Measurements from ENCODE around the gene DRD1. TPM values are rescaled to one million over a fixed set of nuclear protein-coding genes. Genes with fewer than 3 reads are reported as not detected.

DRD1 gene
- total RNA-seq, 1 experiment from 2014 or later = 0.54 TPM

DNA sequence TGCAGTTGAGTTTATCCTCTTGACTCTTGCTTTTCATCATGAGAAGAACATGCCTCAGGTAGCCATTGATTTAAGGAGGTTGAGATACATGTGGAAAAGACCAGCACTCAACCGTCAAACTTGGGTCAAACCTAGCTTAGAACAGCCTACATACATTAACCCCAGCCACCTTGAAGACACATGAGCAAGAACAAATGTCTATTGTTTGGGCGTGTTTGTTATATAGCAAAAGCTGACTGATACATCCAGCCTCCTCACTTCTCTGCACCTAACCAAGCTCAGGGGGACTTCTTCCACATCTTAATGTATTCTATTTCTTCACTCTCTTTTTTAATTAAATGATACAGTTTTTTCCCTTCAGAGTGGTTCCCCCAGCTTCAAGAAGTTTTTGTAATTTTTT is 28.7 kb downstream of the DRD1 start:
- H3K27ac ChIP-seq (ENCODE audit: low read depth, low read length) = no peak overlapping the region
- H3K27me3 ChIP-seq (ENCODE audit: insufficient read depth, low read length) = no peaks in the 10 kb centered on the region
- H4K20me1 ChIP-seq (ENCODE audit: insufficient read depth) = no peaks in the 10 kb centered on the region
- no peak overlapping the region for H2AFZ ChIP-seq (ENCODE audit: low read depth, low read length, poor library complexity, severe bottlenecking)
- no peaks in the 10 kb centered on the region for H3K36me3 ChIP-seq (ENCODE audit: control insufficient read depth in 1 of 2, insufficient read depth in 2 of 2, low read length in 2 of 2)
- POLR2A ChIA-PET = no interaction called here
- CTCF ChIA-PET = no interaction called here
- no peak for ATAC-seq
- no peak overlapping the region for H3K4me2 ChIP-seq (ENCODE audit: low read length)
- RAD21 ChIA-PET (ENCODE audit: low non-redundant PET in 1 of 2, low total read pairs in 2 of 2, uncharacterized antibody in 2 of 2, unreplicated experiment in 2 of 2) = no interaction called here
- H3K9me2 ChIP-seq (ENCODE audit: insufficient read depth) = no peaks in the 10 kb centered on the region
- BruUV-seq (replicated peaks) = no TSS peak
- H3K79me2 ChIP-seq (ENCODE audit: insufficient read depth, low read length) = no peaks in the 10 kb centered on the region
- TF ChIP-seq EZH2phosphoT487 (IDR thresholded peaks at IDR 0.05; ENCODE audit: borderline replicate concordance) (no peak), EZH2 (IDR thresholded peaks at IDR 0.05) (no peak), CEBPB (IDR thresholded peaks at IDR 0.05; ENCODE audit: low read depth) (no peak), JUND (IDR thresholded peaks at IDR 0.05) (no peak), SIN3A (IDR thresholded peaks at IDR 0.05; ENCODE audit: low read depth) (no peak), EGR1 (IDR thresholded peaks at IDR 0.05; ENCODE audit: low read depth) (no peak), ZNF274 (IDR thresholded peaks at IDR 0.05; ENCODE audit: low read depth, low read length) (no peak), FOSL1 (IDR thresholded peaks at IDR 0.05; ENCODE audit: low read depth) (no peak), SP1 (IDR thresholded peaks at IDR 0.05; ENCODE audit: low read depth) (no peak), ZFX (IDR thresholded peaks at IDR 0.05) (no peak), POLR2AphosphoS5 (IDR thresholded peaks at IDR 0.05; ENCODE audit: low read depth, low read length) (no peak)
- no peak for DNase-seq (ENCODE audit: low read depth, low spot score)
- no peak overlapping the region for H3K9ac ChIP-seq (ENCODE audit: low read length)
- no peak overlapping the region for H3K4me3 ChIP-seq (replicated peaks in 1 of 2; ENCODE audit: low read depth in 1 of 2, low read length in 2 of 2)
- H3K4me1 ChIP-seq (ENCODE audit: control insufficient read depth in 1 of 2, insufficient read depth in 2 of 2, low read length in 2 of 2) = peaks cover 0 to 11% of the 10 kb centered on the region in 2 experiments; a peak in 1 of 4 replicates
- intact Hi-C loops (cut with micrococcal nuclease) = no loop called here
- peaks cover 0 to 4% of the 10 kb centered on the region in 2 experiments; a peak in 1 of 4 replicates for H3K9me3 ChIP-seq (ENCODE audit: control insufficient read depth in 1 of 2, insufficient read depth in 1 of 2, low read depth in 1 of 2, low read length in 2 of 2)

DNA sequence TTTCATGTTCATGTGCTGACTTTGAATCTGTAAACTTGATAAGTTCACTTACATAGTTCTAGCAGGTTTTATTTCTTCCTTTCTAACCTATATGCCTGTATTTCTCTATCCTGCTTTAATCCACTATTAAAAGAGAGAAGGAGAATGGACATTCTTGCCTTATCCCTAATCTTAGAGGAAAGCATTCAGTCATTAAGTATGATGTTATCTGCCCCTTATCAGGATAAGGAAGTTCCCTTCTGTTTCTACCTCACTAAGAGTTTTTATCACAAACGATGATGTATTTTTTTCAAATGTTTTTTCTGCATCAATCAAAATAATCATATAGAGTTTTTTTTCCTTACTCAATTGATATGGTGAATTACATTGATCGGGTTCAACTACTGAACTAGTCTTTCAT is 33.1 kb downstream of the DRD1 start:
- RAD21 ChIA-PET (ENCODE audit: low non-redundant PET in 1 of 2, low total read pairs in 2 of 2, uncharacterized antibody in 2 of 2, unreplicated experiment in 2 of 2) = no interaction called here
- H3K9ac ChIP-seq (ENCODE audit: low read length) = no peak overlapping the region
- no TSS peak for BruUV-seq (replicated peaks)
- H3K4me3 ChIP-seq (replicated peaks in 1 of 2; ENCODE audit: low read depth in 1 of 2, low read length in 2 of 2) = no peak overlapping the region
- CTCF ChIA-PET = no interaction called here
- H3K9me2 ChIP-seq (ENCODE audit: insufficient read depth) = no peaks in the 10 kb centered on the region
- no peaks in the 10 kb centered on the region for H3K4me1 ChIP-seq (ENCODE audit: control insufficient read depth in 1 of 2, insufficient read depth in 2 of 2, low read length in 2 of 2)
- H3K36me3 ChIP-seq (ENCODE audit: control insufficient read depth in 1 of 2, insufficient read depth in 2 of 2, low read length in 2 of 2) = no peaks in the 10 kb centered on the region
- intact Hi-C loops (cut with micrococcal nuclease) = no loop called here
- POLR2A ChIA-PET = no interaction called here
- H3K9me3 ChIP-seq (ENCODE audit: control insufficient read depth in 1 of 2, insufficient read depth in 1 of 2, low read depth in 1 of 2, low read length in 2 of 2) = peaks cover 0 to 4% of the 10 kb centered on the region in 2 experiments; a peak in 1 of 4 replicates
- H3K27me3 ChIP-seq (ENCODE audit: insufficient read depth, low read length) = no peaks in the 10 kb centered on the region
- no peaks in the 10 kb centered on the region for H3K79me2 ChIP-seq (ENCODE audit: insufficient read depth, low read length)
- no peak overlapping the region for H3K4me2 ChIP-seq (ENCODE audit: low read length)
- no peak overlapping the region for H2AFZ ChIP-seq (ENCODE audit: low read depth, low read length, poor library complexity, severe bottlenecking)
- ATAC-seq (no peak), DNase-seq (ENCODE audit: low read depth, low spot score) (no peak)
- no peak overlapping the region for H3K27ac ChIP-seq (ENCODE audit: low read depth, low read length)
- no peaks in the 10 kb centered on the region for H4K20me1 ChIP-seq (ENCODE audit: insufficient read depth)
- TF ChIP-seq TCF7L2 (IDR thresholded peaks at IDR 0.05; ENCODE audit: borderline replicate concordance, extremely low read depth, insufficient read depth, insufficient read length) = no peak
- TF ChIP-seq EZH2 (IDR thresholded peaks at IDR 0.05) = no peak
- no peak for TF ChIP-seq SP1 (IDR thresholded peaks at IDR 0.05; ENCODE audit: low read depth)
- no peak for TF ChIP-seq JUND (IDR thresholded peaks at IDR 0.05)
- no peak for TF ChIP-seq CEBPB (IDR thresholded peaks at IDR 0.05; ENCODE audit: low read depth)
- TF ChIP-seq ZNF274 (IDR thresholded peaks at IDR 0.05; ENCODE audit: low read depth, low read length) = no peak
- TF ChIP-seq RAD21 (IDR thresholded peaks at IDR 0.05; ENCODE audit: low read depth) = no peak
- TF ChIP-seq, protein P1, sequence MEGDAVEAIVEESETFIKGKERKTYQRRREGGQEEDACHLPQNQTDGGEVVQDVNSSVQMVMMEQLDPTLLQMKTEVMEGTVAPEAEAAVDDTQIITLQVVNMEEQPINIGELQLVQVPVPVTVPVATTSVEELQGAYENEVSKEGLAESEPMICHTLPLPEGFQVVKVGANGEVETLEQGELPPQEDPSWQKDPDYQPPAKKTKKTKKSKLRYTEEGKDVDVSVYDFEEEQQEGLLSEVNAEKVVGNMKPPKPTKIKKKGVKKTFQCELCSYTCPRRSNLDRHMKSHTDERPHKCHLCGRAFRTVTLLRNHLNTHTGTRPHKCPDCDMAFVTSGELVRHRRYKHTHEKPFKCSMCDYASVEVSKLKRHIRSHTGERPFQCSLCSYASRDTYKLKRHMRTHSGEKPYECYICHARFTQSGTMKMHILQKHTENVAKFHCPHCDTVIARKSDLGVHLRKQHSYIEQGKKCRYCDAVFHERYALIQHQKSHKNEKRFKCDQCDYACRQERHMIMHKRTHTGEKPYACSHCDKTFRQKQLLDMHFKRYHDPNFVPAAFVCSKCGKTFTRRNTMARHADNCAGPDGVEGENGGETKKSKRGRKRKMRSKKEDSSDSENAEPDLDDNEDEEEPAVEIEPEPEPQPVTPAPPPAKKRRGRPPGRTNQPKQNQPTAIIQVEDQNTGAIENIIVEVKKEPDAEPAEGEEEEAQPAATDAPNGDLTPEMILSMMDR (IDR thresholded peaks at IDR 0.05 in 2 of 3, conservative IDR thresholded peaks at IDR 0.05 in 1 of 3; ENCODE audit: borderline replicate concordance in 1 of 3, insufficient read depth in 1 of 3, low read depth in 2 of 3, low read length in 2 of 3) = no peak
- TF ChIP-seq SIN3A (IDR thresholded peaks at IDR 0.05; ENCODE audit: low read depth) = no peak
- TF ChIP-seq, protein P2, sequence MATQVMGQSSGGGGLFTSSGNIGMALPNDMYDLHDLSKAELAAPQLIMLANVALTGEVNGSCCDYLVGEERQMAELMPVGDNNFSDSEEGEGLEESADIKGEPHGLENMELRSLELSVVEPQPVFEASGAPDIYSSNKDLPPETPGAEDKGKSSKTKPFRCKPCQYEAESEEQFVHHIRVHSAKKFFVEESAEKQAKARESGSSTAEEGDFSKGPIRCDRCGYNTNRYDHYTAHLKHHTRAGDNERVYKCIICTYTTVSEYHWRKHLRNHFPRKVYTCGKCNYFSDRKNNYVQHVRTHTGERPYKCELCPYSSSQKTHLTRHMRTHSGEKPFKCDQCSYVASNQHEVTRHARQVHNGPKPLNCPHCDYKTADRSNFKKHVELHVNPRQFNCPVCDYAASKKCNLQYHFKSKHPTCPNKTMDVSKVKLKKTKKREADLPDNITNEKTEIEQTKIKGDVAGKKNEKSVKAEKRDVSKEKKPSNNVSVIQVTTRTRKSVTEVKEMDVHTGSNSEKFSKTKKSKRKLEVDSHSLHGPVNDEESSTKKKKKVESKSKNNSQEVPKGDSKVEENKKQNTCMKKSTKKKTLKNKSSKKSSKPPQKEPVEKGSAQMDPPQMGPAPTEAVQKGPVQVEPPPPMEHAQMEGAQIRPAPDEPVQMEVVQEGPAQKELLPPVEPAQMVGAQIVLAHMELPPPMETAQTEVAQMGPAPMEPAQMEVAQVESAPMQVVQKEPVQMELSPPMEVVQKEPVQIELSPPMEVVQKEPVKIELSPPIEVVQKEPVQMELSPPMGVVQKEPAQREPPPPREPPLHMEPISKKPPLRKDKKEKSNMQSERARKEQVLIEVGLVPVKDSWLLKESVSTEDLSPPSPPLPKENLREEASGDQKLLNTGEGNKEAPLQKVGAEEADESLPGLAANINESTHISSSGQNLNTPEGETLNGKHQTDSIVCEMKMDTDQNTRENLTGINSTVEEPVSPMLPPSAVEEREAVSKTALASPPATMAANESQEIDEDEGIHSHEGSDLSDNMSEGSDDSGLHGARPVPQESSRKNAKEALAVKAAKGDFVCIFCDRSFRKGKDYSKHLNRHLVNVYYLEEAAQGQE (IDR thresholded peaks at IDR 0.05; ENCODE audit: low read depth) = no peak
- TF ChIP-seq EZH2phosphoT487 (IDR thresholded peaks at IDR 0.05; ENCODE audit: borderline replicate concordance) = no peak

Data from HCT116 (cell line).